HG03108 (cell line): ENCODE results near the gene GABPB2.
A peak's percentile ranks its signal among the peaks of the same experiment; 100 is the strongest.
"Not testable (repeated sequence)": the region's sequence is repeated elsewhere in the genome, so short reads cannot be mapped to it uniquely, and the experiment has no call there.

Experiments used
- ATAC-seq: cut with Tn5 transposase; IDR thresholded peaks from one replicate; pipeline ENCODE4 v1.9.1; 2021; ENCODE audit warnings: moderate library complexity; ENCODE audit not compliant: unreplicated experiment

Gene GABPB2

GRCh38 chr1:151059109-151060006 lies 11.2 kb upstream of the GABPB2 start, which contains the start of gene CDC42SE1:
TSS of gene CDC42SE1 (minus strand) at chr1:151059622. CDS start at chr1:151055730, 3,892 bp downstream.
- ATAC-seq = peak; percentile 79

DNA sequence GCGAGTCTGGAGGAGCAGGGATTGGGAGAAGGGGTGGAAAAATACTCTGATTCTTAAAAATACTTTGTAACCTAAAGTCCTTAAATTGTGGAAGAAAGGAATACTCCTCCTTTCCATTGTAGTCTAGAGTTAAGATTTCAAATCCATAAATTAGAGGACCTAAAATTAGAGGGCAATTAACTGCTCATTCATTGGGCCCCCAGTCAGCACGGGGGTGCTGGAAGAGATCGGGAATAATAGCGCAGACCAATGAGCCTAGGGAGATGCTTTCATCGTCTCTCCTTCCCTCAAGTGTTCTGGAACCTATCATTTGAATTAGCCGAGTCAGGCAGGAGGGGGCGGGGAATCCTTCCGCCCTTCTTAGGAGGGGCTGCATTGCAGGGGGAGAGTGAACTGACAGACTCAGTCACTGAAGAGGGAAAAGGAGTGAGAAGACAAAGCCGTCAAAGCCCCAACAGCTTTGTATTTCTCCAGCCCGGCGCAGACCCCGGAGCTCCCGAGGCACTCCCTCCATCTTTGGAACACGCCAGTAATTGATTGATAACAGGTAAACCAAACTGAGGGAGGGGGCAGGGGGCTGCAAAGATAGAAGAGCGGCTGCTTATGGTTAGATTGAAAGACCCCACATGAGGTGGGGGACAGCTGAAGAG lies 10.4 kb upstream of the GABPB2 start, which contains the start of gene MLLT11:
Gene MLLT11, plus strand, starts transcription at position 391 of the 650 bp plus-strand sequence. CDS start 6,828 bp downstream, outside the sequence.
- ATAC-seq = no peak

DNA sequence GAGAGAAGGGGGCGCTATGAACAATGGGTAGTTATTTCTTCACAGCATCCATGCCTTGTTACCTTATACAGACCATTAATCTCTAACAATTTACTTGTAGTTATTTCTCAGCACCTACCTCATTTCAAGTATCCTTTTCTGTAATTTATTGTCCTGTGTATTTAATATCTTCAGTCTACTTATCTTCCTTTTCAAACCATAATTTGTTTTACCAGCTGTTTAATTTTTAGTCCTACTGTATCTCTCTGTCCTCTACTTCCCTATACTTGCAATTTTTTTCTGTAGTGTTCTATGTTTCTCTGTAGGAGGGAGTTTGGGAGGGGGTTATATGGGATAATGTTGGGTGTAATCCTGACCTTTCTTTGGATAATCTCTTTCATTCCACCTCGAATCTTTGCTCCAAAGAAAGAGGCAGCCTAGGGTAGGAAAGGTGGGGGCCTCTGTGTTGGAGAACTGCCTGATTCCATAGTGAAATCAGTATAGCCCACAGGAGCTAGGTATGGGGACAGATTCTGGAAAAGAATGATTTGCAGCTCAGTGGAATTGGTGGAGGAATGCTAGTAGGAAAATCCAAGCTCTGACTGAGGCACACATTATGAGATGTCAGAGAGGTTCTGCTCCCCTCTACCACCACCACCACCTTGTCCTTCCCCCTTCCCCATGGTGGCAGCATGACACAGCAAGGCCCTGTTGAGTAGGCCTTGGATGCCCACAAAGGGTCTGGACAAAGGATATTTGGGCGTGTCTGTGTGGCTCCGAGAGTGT lies 9.7 kb upstream of the GABPB2 start:
- no peak for ATAC-seq

GRCh38 chr1:151061704-151062103 lies 8.9 kb upstream of the GABPB2 start:
- ATAC-seq = no peak

GRCh38 chr1:151062741-151063371 lies 7.7 kb upstream of the GABPB2 start:
- no peak for ATAC-seq

GRCh38 chr1:151065089-151065645 lies 5.4 kb upstream of the GABPB2 start:
- ATAC-seq = no peak

DNA sequence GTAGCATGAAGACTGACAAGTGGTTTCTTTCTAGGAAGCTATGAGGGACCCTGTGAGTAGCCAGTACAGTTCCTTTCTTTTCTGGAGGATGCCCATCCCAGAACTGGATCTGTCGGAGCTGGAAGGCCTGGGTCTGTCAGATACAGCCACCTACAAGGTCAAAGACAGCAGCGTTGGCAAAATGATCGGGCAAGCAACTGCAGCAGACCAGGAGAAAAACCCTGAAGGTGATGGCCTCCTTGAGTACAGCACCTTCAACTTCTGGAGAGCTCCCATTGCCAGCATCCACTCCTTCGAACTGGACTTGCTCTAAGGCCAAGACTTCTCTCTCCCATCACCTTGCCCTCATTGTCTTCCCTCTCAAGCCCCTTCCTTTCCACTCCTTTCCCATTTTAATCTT lies 3.4 kb upstream of the GABPB2 start:
- ATAC-seq = no peak

DNA sequence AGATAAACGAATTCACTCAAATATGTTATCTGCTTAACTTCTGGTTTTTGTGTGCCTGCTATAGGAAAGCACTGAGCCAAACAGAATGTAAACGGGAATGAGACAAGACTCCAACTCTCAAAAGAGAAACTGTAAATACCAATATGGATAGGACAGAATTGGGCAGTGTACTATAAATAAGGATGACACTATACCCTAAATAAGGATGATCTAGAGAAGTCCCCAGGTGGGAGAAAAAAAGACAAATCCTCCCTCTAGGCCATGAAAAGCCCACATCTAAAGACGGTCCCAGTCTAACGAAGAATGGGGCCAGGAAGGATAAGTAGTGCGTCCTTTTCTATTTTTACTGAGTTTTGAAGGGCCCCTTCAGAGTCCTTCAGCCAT lies 1.5 kb upstream of the GABPB2 start:
- ATAC-seq = no peak

DNA sequence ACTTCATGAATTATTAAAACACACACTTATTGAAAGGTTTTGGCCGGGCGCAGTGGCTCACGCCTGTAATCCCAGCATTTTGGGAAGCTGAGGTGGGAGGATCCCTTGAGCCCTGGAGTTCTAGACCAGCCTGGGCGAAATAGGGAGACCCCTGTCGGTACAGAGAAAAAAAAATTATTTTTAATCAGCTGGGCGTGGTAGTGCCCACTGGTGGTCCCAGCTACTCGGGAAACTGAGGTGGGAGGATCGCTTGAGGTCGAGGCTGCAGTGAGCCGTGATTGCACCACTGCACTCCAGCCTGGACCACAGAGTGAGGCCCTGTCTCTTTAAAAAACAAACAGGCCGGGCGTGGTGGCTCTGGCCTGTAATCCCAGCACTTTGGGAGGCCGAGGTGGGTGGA lies 1.7 kb downstream of the GABPB2 start:
- ATAC-seq = no peak

GRCh38 chr1:151085953-151086559 lies 15.5 kb downstream of the GABPB2 start:
- ATAC-seq = no peak

DNA sequence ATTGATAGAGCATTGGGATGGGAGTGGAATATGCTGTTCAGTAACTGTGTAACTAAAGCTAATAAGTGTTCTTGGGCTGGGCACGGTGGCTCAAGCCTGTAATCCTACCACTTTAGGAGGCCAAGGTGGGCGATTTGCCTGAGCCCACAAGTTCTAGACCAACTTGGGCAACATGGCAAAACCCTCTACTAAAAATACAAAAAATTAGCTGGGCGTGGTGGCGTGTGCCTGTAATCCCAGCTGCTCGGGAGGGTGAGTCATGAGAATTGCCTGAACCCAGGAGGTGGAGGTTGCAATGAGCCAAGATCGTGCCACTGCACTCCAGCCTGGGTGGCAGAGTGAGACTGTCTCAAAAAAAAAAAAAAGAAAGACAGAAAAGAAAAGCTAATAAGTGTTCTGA lies 26.9 kb downstream of the GABPB2 start:
- not testable (repeated sequence) for ATAC-seq

- no peak for ATAC-seq
These were observed 27.6 kb downstream of the GABPB2 start for GRCh38 chr1:151098126-151098525.

DNA sequence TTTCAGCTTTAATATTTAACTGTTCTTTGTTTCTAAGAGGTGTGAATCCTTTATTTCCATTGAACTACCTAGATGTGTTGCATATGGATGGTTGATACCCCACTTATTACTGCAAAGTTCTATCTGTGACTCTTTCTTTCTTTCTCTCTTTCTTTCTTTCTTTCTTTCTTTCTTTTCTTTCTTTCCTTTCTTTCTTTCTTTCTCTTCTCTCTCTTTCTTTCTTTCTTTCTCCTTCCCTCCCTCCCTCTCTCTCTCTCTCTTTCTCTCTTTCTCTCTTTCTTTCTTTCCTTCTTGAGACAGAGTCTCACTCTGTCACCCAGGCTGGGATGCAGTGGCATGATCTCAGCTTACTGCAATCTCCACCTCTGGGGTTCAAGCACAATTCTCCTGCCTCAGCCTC lies 34.1 kb downstream of the GABPB2 start:
- no peak for ATAC-seq

- ATAC-seq = no peak
These were observed 36.3 kb downstream of the GABPB2 start for GRCh38 chr1:151106894-151107293.

- no peak for ATAC-seq
These were observed 37.8 kb downstream of the GABPB2 start for GRCh38 chr1:151108331-151108730.

GRCh38 chr1:151113877-151114276 lies 43.3 kb downstream of the GABPB2 start:
- no peak for ATAC-seq

- no peak for ATAC-seq
These were observed 54.3 kb downstream of the GABPB2 start for GRCh38 chr1:151124763-151125403.

DNA sequence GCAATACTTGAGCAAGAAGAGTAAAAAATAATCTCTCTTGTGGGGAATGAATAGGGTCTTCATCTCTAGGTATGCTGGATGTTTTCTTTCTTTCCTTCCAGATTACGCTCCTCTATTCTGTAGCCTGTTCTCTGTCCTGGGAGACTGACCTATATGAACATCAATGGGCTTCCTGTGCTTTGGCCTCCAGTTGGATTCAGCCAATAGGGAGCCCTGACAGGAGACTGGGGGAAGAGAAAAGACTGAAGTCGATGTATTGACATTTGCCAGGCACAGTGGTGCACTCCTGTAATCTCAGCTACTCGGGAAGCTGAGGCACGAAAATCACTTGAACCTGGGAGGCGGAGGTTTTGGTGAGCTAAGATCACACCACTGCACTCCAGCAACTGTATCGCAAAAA lies 58.2 kb downstream of the GABPB2 start:
- ATAC-seq = no peak

DNA sequence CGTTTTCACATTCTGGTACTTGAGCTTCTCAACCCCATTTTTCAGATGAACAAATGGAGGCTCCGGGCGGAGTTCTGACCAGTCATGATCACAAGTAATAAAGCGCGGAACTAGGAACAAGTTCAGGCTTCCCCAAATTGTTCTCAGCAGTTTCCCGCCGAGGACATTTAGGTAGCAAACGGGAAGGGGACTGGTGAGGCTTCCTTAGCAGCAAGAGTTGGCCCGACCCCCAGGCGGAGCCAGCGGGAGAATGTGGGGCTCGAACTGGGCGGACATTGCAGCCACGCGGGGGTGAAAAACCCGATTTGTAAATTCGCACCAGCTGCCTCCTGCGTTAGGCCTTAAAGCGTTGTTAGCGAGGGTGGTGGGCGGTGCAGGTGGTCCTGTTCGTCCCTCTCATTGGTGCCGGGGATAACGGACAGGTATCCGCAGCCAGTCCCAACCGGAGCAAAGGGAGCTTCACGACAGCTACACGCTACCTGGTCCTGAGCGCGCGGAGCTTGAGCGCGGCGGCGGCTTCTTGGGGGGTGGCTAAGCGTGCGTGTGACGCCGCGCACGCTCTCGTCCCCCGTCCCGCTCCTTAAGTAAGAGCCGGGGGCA lies 60.5 kb downstream of the GABPB2 start:
- ATAC-seq = peak; percentile 81
